ENCODE results near the gene C10orf90.

GRCh38 chr10:126592901-126593300 lies 77.6 kb downstream of the C10orf90 start:
- TF ChIP-seq, protein P1, sequence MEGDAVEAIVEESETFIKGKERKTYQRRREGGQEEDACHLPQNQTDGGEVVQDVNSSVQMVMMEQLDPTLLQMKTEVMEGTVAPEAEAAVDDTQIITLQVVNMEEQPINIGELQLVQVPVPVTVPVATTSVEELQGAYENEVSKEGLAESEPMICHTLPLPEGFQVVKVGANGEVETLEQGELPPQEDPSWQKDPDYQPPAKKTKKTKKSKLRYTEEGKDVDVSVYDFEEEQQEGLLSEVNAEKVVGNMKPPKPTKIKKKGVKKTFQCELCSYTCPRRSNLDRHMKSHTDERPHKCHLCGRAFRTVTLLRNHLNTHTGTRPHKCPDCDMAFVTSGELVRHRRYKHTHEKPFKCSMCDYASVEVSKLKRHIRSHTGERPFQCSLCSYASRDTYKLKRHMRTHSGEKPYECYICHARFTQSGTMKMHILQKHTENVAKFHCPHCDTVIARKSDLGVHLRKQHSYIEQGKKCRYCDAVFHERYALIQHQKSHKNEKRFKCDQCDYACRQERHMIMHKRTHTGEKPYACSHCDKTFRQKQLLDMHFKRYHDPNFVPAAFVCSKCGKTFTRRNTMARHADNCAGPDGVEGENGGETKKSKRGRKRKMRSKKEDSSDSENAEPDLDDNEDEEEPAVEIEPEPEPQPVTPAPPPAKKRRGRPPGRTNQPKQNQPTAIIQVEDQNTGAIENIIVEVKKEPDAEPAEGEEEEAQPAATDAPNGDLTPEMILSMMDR (IDR thresholded peaks at IDR 0.05; ENCODE audit: insufficient read depth, low read length, poor library complexity, severe bottlenecking): no peak
- TF ChIP-seq EZH2phosphoT487 (conservative IDR thresholded peaks at IDR 0.05; ENCODE audit: low read length): no peak

Measured in SU-DHL-6 (cell line).